ENCODE measurements around the gene CBX6.

The CBX6 gene

GRCh38 chr22:38852522-38852921, 19.5 kb downstream of the CBX6 start:
- POLR2A ChIA-PET, result interaction anchor here (0.6 to 3.2 kb wide), 3 partner anchors 9 to 99 kb away, joined by 3 to 17 read pairs (median 16); partner anchors contain the start of gene NPTXR
- no peaks in the 10 kb centered on the region for H3K36me3 ChIP-seq (ENCODE audit: control insufficient read depth in 2 of 2, insufficient read depth in 1 of 2, low read length in 2 of 2)
- H3K9me3 ChIP-seq (ENCODE audit: control insufficient read depth, insufficient read depth, low read depth, low read length), result no peaks in the 10 kb centered on the region
- no peaks in the 10 kb centered on the region for H3K4me1 ChIP-seq (ENCODE audit: control insufficient read depth, insufficient read depth, low read length)
- no peak overlapping the region for H3K4me3 ChIP-seq (ENCODE audit: low read depth, low read length)
- CTCF ChIA-PET, result interaction anchor here (0.5 to 5.8 kb wide), 7 partner anchors 9 to 379 kb away, joined by 3 to 54 read pairs (median 4); partner anchors contain the start of gene CBX6
- TF ChIP-seq ZNF768 (tag by site-specific recombination; IDR thresholded peaks at IDR 0.05) (peak; percentile 96), ZNF433 (tag by site-specific recombination; IDR thresholded peaks at IDR 0.05; ENCODE audit: low read depth) (no peak)
- no peak overlapping the region for H3K27ac ChIP-seq (ENCODE audit: extremely low read depth, low read depth, low read length)

- H3K36me3 ChIP-seq (ENCODE audit: control insufficient read depth in 2 of 2, insufficient read depth in 1 of 2, low read length in 2 of 2), result no peaks in the 10 kb centered on the region
- no peaks in the 10 kb centered on the region for H3K9me3 ChIP-seq (ENCODE audit: control insufficient read depth, insufficient read depth, low read depth, low read length)
- ChIA-PET CTCF (interaction anchor here (0.7 to 5.8 kb wide), 7 partner anchors 19 to 798 kb away, joined by 3 to 54 read pairs (median 3); partner anchors contain the start of gene CBX6), POLR2A (interaction anchor here (0.5 to 1.2 kb wide), 3 partner anchors 12 to 146 kb away, joined by 3 to 4 read pairs (median 4); partner anchors contain the start of gene GTPBP1)
- H3K4me1 ChIP-seq (ENCODE audit: control insufficient read depth, insufficient read depth, low read length), result no peaks in the 10 kb centered on the region
- TF ChIP-seq ZNF571 (tag by site-specific recombination; IDR thresholded peaks at IDR 0.05) (no peak), PRDM1 (tag by site-specific recombination; IDR thresholded peaks at IDR 0.05) (peak; percentile 72), ZBTB48 (tag by site-specific recombination; IDR thresholded peaks at IDR 0.05) (peak; percentile 75), ZNF626 (tag by site-specific recombination; IDR thresholded peaks at IDR 0.05) (no peak), PATZ1 (tag by site-specific recombination; IDR thresholded peaks at IDR 0.05) (peak; percentile 41; the same call in 1 of the 2 replicates), ZNF660 (tag by site-specific recombination; IDR thresholded peaks at IDR 0.05) (peak; percentile 73; the same call in 1 of the 2 replicates), SP7 (tag by site-specific recombination; IDR thresholded peaks at IDR 0.05) (peak; percentile 48), GLIS1 (tag by site-specific recombination; IDR thresholded peaks at IDR 0.05) (peak; percentile 79), ZBTB10 (tag by site-specific recombination; IDR thresholded peaks at IDR 0.05) (no peak), ZIC2 (tag by site-specific recombination; IDR thresholded peaks at IDR 0.05) (peak; percentile 62), ZNF394 (tag by site-specific recombination; IDR thresholded peaks at IDR 0.05; ENCODE audit: borderline replicate concordance) (0 out of 2 replicates have a peak, but pooled peaks have one; percentile 17), ZNF514 (tag by site-specific recombination; IDR thresholded peaks at IDR 0.05) (no peak), ZNF623 (tag by site-specific recombination; IDR thresholded peaks at IDR 0.05) (0 out of 2 replicates have a peak, but pooled peaks have one; percentile 14), ZSCAN4 (tag by site-specific recombination; IDR thresholded peaks at IDR 0.05) (no peak), ATF2 (tag by site-specific recombination; IDR thresholded peaks at IDR 0.05; ENCODE audit: low read depth) (no peak), ZNF473 (tag by site-specific recombination; IDR thresholded peaks at IDR 0.05) (no peak), GLIS2 (tag by site-specific recombination; IDR thresholded peaks at IDR 0.05) (peak; percentile 75; the same call in 1 of the 2 replicates), ZBTB44 (tag by site-specific recombination; IDR thresholded peaks at IDR 0.05) (peak; percentile 57; the same call in 1 of the 2 replicates), ZNF37A (tag by site-specific recombination; IDR thresholded peaks at IDR 0.05) (no peak)
- H3K27ac ChIP-seq (ENCODE audit: extremely low read depth, low read depth, low read length), result no peak overlapping the region
- no peak overlapping the region for H3K4me3 ChIP-seq (ENCODE audit: low read depth, low read length)
Observed at GRCh38 chr22:38850941-38851849, 20.8 kb downstream of the CBX6 start.

All from HEK293 (cell line).